ENCODE results near the gene CHST15. TPM values are rescaled to one million over a fixed set of nuclear protein-coding genes. Genes with fewer than 3 reads are reported as not detected.

The CHST15 gene
- polyA plus RNA-seq, 1 experiment, result 6.2 TPM

DNA sequence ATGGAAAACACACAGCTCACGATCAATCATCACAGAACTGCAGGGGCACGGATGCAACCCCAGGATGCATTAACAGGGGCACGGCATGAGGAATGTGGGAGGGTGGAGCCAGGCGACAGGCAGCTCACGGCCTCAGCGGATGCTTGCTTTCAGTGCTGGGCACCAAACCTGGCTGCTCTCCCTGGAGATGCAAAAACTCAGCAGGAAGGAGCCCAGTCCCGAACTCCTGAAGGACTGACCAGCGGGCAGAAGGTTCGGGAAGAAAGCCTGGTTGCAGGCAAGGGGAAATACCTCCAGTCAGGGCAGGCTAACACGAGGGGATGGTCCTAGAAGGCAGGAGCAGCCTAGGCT lies 66.8 kb downstream of the CHST15 start:
- DNase-seq (ENCODE audit: low read depth), result no peak
- Histone ChIP-seq H3K36me3 (ENCODE audit: control insufficient read depth, insufficient read depth, low read length) (no peaks in the 10 kb centered on the region), H3K27me3 (ENCODE audit: control insufficient read depth, insufficient read depth, low read length) (no peaks in the 10 kb centered on the region; the same call in 1 of the 2 replicates), H3K4me3 (ENCODE audit: low read depth, low read length) (no peak overlapping the region)
- no peak for TF ChIP-seq CTCF (IDR thresholded peaks at IDR 0.05; ENCODE audit: insufficient read depth, low read depth, low read length)
- CTCF ChIA-PET, result interaction anchor here (0.6 to 2.2 kb wide), 2 partner anchors 241 to 363 kb away, joined by 3 to 16 read pairs; no protein-coding TSS in a partner anchor
- POLR2A ChIA-PET, result no interaction called here

DNA sequence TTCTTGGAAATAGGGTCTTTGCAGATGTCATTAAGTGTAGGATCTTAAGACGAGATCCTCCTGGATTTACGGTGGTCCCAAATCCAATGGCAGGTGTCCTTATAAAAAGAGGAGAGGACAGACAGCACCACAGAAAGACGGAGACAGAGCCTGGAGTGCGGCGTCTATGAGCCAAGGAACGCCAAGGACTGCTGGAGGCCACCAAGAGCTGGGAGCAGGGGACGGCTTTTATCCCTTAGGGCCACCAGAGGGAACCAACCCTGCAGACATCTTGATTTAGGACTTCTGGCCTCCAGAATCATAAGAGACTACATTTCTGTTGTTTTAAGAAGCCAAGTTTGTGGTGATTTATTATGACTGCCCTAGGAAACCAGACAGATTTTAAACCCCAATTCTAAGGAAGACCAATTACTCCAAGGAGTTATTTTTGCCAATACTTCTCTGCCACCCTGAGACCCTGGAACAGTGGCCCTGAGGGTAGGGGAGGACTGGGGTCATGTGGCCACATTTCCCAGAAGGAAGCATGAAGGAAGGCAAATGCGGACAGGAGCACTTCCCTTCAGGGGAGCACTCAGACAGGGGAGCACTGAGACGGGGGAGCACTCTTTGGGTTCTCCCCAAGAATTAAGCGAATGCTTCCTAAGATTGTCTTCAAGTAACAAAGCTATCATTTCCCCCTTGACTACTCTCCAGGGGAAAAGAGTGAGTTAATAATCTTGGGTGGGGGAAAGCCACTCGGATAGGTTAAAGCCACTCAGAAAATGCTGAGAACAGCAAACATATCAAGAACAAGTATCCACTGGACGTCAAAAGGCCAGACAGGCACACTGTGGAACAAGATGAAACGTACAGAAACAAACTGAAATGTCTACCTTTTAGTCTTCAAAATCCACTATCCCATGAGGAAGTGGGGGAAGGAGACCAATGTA lies 67.5 kb downstream of the CHST15 start:
- no peak for DNase-seq (ENCODE audit: low read depth)
- POLR2A ChIA-PET, result no interaction called here

GRCh38 chr10:124025152-124025551 lies 68.2 kb downstream of the CHST15 start:
- ChIA-PET CTCF (no interaction called here), POLR2A (no interaction called here)
- no peak for TF ChIP-seq CTCF (IDR thresholded peaks at IDR 0.05; ENCODE audit: insufficient read depth, low read depth, low read length)
- no peak for DNase-seq (ENCODE audit: low read depth)
- no peak overlapping the region for H3K4me3 ChIP-seq (ENCODE audit: low read depth, low read length)
- no peaks in the 10 kb centered on the region for H3K36me3 ChIP-seq (ENCODE audit: control insufficient read depth, insufficient read depth, low read length)
- no peaks in the 10 kb centered on the region; the same call in 1 of the 2 replicates for H3K27me3 ChIP-seq (ENCODE audit: control insufficient read depth, insufficient read depth, low read length)

More for the DNA sequence above, 67.5 kb downstream of the CHST15 start:
- TF ChIP-seq CTCF (IDR thresholded peaks at IDR 0.05; ENCODE audit: insufficient read depth, low read depth, low read length), result peak; percentile 42; the same call in 1 of the 2 replicates
- CTCF ChIA-PET, result interaction anchor here (0.6 to 2.2 kb wide), 2 partner anchors 241 to 363 kb away, joined by 3 to 16 read pairs; no protein-coding TSS in a partner anchor
- Histone ChIP-seq H3K27me3 (ENCODE audit: control insufficient read depth, insufficient read depth, low read length) (no peaks in the 10 kb centered on the region; the same call in 1 of the 2 replicates), H3K36me3 (ENCODE audit: control insufficient read depth, insufficient read depth, low read length) (no peaks in the 10 kb centered on the region), H3K4me3 (ENCODE audit: low read depth, low read length) (no peak overlapping the region)

GRCh38 chr10:124022066-124022465 lies 71.3 kb downstream of the CHST15 start:
- no peak for DNase-seq (ENCODE audit: low read depth)
- CTCF ChIA-PET, result no interaction called here
- Histone ChIP-seq H3K36me3 (ENCODE audit: control insufficient read depth, insufficient read depth, low read length) (no peaks in the 10 kb centered on the region), H3K4me3 (ENCODE audit: low read depth, low read length) (no peak overlapping the region), H3K27me3 (ENCODE audit: control insufficient read depth, insufficient read depth, low read length) (no peaks in the 10 kb centered on the region)
- TF ChIP-seq CTCF (IDR thresholded peaks at IDR 0.05; ENCODE audit: insufficient read depth, low read depth, low read length), result no peak
- POLR2A ChIA-PET, result no interaction called here

DNA sequence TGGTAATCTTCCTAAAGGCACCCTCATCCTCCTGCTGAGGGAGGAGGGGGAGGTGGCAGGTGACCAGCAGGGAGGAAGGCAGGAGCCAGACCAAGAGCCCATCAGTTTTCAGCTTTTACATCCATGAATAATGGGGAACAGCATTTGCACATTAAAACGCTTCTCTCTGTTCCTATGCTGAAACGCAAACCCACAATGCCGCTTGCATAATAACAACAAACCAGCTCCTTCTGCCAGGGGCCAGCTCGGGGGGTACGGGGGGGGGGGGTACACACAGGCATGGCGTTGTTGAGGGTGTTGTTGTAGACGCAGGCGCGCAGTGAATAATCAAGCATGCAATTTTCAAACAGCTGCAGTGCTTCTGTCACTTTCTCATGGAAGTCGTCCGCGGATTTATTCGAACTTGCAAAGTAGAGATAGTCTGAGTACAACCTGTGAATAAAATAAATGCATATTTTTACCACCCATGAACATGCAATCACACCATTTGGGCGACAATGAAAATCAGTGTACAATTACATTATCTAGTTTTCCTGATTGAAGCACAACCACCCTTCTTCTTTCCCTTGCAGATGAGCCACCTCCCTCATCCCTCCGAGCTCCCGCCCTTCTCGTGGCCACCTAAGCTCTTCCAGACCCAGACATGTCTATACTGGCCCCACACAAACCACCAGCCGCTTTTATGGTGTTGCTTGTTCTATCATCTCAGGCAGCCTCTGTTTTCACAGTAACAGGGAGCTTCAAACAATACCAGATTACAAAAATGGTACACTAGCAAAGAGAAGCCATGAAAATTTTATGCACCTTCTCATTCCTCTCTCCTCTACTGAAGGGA lies 72.2 kb downstream of the CHST15 start:
- H3K36me3 ChIP-seq (ENCODE audit: control insufficient read depth, insufficient read depth, low read length), result no peaks in the 10 kb centered on the region
- TF ChIP-seq CTCF (IDR thresholded peaks at IDR 0.05; ENCODE audit: insufficient read depth, low read depth, low read length), result no peak
- H3K27me3 ChIP-seq (ENCODE audit: control insufficient read depth, insufficient read depth, low read length), result no peaks in the 10 kb centered on the region
- H3K4me3 ChIP-seq (ENCODE audit: low read depth, low read length), result no peak overlapping the region
- ChIA-PET CTCF (no interaction called here), POLR2A (no interaction called here)
- DNase-seq (ENCODE audit: low read depth), result no peak

Data from BJ (cell line).